GM21381 (cell line): ENCODE measurements around the gene DTWD2.

ENCODE experiments used
- ATAC-seq: cut with Tn5 transposase; IDR thresholded peaks from one replicate; pipeline ENCODE4 v1.9.1; 2021; ENCODE audit warnings: mild to moderate bottlenecking, moderate library complexity; ENCODE audit not compliant: unreplicated experiment

Gene DTWD2, protein sequence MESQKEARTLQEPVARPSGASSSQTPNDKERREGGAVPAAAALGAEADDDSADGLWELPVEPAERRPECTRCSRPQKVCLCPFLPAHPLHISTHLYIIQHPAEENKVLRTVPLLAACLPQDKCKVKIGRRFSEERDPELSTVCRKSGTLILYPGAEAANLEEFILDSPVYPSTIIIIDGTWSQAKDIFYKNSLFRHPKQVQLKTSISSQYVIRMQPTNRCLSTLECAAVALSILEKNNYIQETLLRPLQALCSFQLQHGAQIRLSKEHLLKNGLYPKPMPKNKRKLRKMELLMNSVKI

DNA sequence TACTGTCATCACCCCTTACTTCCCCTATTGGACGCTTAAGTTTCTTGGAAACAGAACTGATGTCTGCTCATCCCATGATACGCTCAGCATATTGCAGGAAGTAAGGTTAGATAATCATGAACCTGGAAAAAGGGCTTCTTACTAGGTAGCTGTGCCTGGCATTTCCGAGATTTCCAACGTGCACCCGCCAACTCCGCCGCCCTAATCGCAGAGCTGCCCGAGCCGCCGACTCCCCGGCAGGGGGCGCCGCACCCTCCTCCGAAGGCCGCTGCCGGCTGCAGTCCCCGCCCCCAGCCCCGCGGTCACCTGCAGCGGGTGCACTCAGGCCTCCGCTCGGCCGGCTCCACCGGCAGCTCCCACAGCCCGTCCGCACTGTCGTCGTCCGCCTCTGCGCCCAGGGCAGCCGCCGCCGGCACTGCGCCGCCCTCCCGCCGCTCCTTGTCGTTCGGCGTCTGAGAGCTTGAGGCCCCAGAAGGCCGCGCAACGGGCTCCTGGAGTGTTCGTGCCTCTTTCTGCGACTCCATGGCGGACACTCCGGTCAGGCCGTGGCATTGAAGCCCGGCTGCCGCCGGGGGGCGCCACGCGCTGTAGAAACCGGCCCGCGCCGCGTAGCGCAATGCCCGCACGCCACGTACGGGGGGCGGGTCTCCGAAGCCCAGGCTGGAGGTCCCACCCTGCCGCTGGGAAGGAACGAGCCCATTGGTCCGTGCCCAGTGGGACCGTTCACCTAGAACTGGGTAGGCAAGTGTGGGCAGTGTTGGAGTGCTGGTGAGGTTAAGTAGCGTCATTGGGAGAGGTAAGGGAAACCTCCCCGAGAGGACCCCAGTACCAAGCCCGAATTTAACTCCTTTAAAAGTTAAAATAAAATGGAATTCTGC is at the start of gene DTWD2:
DTWD2 (minus strand) TSS at position 560 of the 878 bp plus-strand sequence; CDS start at position 524, 36 bp downstream.
- ATAC-seq = peak; percentile 95

GRCh38 chr5:119037496-119038215 is 49.3 kb upstream of the DTWD2 start:
- ATAC-seq = no peak

DNA sequence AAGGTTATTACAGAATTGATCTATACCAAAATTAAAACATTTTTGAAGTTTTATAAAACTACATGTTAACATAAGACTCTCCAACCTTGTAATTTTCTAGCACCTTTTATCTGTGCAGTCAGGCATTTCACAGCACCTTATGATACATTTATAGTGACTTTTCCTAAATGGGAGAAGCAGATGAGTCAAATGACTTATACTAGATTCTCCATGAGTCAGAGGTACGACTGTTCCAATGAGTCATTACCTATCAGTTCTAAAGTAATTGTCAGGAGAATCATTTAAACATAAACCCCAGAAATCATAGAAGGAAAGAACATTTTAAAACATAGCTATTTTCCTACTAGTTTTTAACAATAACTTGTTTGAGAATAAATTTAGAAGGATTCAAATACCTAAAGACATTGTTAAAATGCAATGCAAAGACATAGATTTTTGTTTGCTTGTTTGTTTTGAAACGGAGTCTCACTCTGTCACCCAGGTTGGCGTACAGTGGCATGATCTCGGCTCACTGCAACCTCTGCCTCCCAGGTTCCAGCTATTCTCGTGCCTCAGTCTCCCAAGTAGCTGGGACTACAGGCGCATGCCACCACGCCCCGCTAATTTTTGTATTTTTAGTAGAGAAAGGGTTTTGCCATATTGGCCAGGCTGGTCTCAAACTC is 47.9 kb upstream of the DTWD2 start:
- ATAC-seq = no peak

GRCh38 chr5:119033135-119033534 is 44.8 kb upstream of the DTWD2 start:
- ATAC-seq = no peak

DNA sequence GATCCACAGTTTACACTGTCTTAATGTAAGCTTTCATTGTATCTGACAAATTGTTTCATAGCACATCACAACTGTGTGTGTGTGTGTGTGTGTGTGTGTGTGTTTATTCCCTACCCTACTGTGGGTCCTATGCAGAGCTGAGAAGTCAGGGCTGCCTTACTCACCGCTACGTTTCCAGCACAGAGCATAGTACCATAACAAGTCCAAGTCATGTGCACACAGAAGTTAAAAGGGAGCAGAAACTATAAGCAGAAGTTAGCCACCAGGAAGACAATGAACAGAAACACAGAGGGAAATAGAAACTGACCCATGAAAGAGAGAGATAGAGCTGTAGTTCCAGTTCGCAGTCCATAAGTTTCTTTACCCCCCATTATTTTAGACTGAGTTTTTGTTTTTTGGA is 44.3 kb upstream of the DTWD2 start:
- ATAC-seq = peak; percentile 42

- peak; percentile 52 for ATAC-seq
Measured at GRCh38 chr5:119031905-119032304, 43.6 kb upstream of the DTWD2 start.

DNA sequence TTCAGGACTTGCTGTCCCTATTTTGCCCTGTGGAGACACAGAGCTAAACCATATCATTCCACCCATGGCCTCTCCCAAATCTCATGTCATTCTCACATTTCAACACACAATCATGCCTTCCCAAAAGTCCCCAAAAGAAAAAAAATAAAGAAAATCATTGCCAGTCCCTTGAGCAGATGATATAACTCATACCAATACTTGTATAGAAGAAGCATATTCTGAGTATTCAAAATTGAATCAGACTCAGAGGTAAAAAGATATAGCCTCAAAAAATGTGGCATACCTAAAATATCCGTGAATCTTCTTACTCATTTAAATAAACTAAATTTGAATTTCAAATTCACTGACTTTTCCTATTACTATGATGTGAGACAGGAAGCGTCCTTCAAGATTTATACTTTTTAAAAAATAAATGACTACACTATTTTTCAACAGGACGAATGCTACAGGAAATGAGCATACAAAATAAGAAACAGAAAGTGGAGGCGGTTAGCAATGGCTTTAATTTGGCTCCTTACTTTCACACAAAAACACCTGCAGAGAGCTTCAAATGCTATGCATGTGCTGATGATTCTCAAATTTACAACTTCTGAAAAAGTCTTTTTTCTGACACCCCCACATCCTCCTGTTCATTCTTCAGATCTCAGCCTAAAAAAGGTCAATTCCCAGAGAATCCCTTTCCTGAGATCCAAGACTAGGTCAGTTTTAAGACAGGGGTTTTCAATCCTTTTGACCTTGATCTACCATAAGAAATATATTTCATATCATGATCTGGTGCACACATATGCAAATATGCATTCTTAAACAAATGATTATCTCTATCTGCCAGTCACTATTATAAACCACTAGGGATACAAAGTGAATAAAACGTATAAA is 42.9 kb upstream of the DTWD2 start:
- peak; percentile 74 for ATAC-seq

- no peak for ATAC-seq
Measured at GRCh38 chr5:119028575-119028974, 40.2 kb upstream of the DTWD2 start.

DNA sequence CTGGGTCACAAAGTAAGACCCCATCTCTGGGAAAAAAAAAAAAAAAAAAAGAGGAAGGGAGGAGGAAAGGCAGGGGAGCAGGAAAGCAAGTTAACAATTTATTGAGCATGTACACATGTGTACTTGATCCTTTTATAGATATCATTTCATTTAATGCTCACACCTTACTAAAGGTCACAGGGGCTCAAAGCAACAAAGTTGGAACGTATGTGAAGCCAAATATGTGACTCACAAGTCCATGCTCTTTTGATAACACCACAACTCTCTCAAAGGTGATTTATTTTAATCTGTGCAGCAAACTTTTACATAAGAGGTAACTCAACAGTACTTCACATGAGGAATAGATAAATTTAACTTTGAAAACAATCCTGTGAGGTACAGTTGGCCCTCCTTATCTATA is 34.4 kb upstream of the DTWD2 start:
- no peak for ATAC-seq

- ATAC-seq = peak; percentile 63
Measured at GRCh38 chr5:119022017-119022745, 33.8 kb upstream of the DTWD2 start.

- no peak for ATAC-seq
Measured at GRCh38 chr5:119021149-119021732, 32.9 kb upstream of the DTWD2 start.

GRCh38 chr5:119019949-119020348 is 31.6 kb upstream of the DTWD2 start:
- ATAC-seq = no peak

- no peak for ATAC-seq
Measured at GRCh38 chr5:119019501-119019900, 31.2 kb upstream of the DTWD2 start.

GRCh38 chr5:119017994-119018393 is 29.6 kb upstream of the DTWD2 start:
- no peak for ATAC-seq

- peak; percentile 87 for ATAC-seq
Measured at GRCh38 chr5:119016125-119016774, 27.9 kb upstream of the DTWD2 start.

DNA sequence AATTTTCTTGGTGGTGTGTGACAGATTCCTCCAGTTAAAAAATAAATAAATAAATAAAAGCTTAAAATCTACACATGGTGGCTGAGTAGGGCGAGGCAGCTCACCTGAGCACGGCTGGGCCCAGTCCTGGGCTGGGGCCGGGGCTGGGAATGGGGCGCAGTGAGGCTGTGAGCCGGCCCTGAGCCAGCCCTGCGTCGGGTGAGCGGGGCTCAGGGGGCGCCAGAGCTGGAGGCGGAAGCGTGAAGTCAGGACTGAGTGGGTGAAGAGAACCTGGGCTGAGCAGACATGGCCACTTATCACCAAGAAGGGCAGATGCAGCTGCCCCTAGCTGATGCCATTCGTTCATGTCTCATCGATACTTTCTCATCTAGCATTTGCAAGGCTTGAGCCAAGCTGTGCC is 22.8 kb upstream of the DTWD2 start:
- ATAC-seq = no peak

DNA sequence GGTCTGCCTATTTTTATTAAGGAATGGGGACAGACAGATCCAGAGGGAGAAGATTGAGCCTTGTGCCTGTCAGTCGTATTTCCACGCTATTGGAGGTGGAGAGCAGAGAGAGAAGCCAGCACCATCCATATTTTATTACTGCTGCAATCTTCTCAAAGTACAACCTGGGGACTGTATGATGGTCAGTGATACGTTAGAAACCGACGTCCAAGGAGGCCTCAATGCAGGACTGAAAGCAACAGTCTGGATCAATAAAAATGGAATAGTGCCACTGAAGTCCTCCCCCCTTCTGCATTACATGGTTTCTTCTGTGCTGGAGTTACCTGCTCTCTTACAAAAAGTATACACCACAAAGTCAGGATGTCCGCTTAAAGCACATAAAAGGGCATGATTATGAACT is 21.9 kb upstream of the DTWD2 start:
- ATAC-seq = no peak

GRCh38 chr5:119009131-119009530 is 20.8 kb upstream of the DTWD2 start:
- no peak for ATAC-seq
